ENCODE data around the gene TMX4. TPM values are rescaled to one million over a fixed set of nuclear protein-coding genes. Genes with fewer than 3 reads are reported as not detected.

Gene TMX4
- polyA plus RNA-seq, 1 experiment = 11.3 TPM

GRCh38 chr20:7985916-7986315 is 33.6 kb downstream of the TMX4 start:
- no peak overlapping the region for H3K4me3 ChIP-seq (ENCODE audit: low read depth, low read length)
- H3K27me3 ChIP-seq (ENCODE audit: control insufficient read depth, insufficient read depth, low read length) = no peaks in the 10 kb centered on the region
- no peak for TF ChIP-seq CTCF (IDR thresholded peaks at IDR 0.05; ENCODE audit: insufficient read depth, low read depth, low read length)
- POLR2A ChIA-PET = no interaction called here
- CTCF ChIA-PET = no interaction called here
- no peak for DNase-seq (ENCODE audit: low read depth)
- peaks cover 1% of the 10 kb centered on the region; the same call in 1 of the 2 replicates for H3K36me3 ChIP-seq (ENCODE audit: control insufficient read depth, insufficient read depth, low read length)

- POLR2A ChIA-PET = no interaction called here
- H3K4me3 ChIP-seq (ENCODE audit: low read depth, low read length) = no peak overlapping the region
- no peaks in the 10 kb centered on the region for H3K27me3 ChIP-seq (ENCODE audit: control insufficient read depth, insufficient read depth, low read length)
- CTCF ChIA-PET = interaction anchor here (0.9 to 3.1 kb wide), 3 partner anchors 11 to 738 kb away, joined by 4 to 11 read pairs (median 5); no protein-coding TSS in a partner anchor
- DNase-seq (ENCODE audit: low read depth) = no peak
- peaks cover 1% of the 10 kb centered on the region; the same call in 1 of the 2 replicates for H3K36me3 ChIP-seq (ENCODE audit: control insufficient read depth, insufficient read depth, low read length)
- no peak for TF ChIP-seq CTCF (IDR thresholded peaks at IDR 0.05; ENCODE audit: insufficient read depth, low read depth, low read length)
Measured at GRCh38 chr20:7984192-7984591, 35.4 kb downstream of the TMX4 start.

- no peak for TF ChIP-seq CTCF (IDR thresholded peaks at IDR 0.05; ENCODE audit: insufficient read depth, low read depth, low read length)
- no peak overlapping the region for H3K4me3 ChIP-seq (ENCODE audit: low read depth, low read length)
- H3K27me3 ChIP-seq (ENCODE audit: control insufficient read depth, insufficient read depth, low read length) = no peaks in the 10 kb centered on the region
- DNase-seq (ENCODE audit: low read depth) = no peak
- peaks cover 1% of the 10 kb centered on the region; the same call in 1 of the 2 replicates for H3K36me3 ChIP-seq (ENCODE audit: control insufficient read depth, insufficient read depth, low read length)
- POLR2A ChIA-PET = no interaction called here
- CTCF ChIA-PET = interaction anchor here (0.7 to 3.1 kb wide), 7 partner anchors 8 to 741 kb away, joined by 4 to 12 read pairs (median 10); no protein-coding TSS in a partner anchor
Measured at GRCh38 chr20:7981374-7981773, 38.2 kb downstream of the TMX4 start.

GRCh38 chr20:7980332-7981046 is 39.1 kb downstream of the TMX4 start:
- H3K27me3 ChIP-seq (ENCODE audit: control insufficient read depth, insufficient read depth, low read length) = no peaks in the 10 kb centered on the region
- POLR2A ChIA-PET = no interaction called here
- CTCF ChIA-PET = interaction anchor here (0.8 to 2.2 kb wide), 12 partner anchors 9 to 1428 kb away, joined by 3 to 23 read pairs (median 6); no protein-coding TSS in a partner anchor
- no peak for DNase-seq (ENCODE audit: low read depth)
- H3K36me3 ChIP-seq (ENCODE audit: control insufficient read depth, insufficient read depth, low read length) = peaks cover 1% of the 10 kb centered on the region; the same call in 1 of the 2 replicates
- TF ChIP-seq CTCF (IDR thresholded peaks at IDR 0.05; ENCODE audit: insufficient read depth, low read depth, low read length) = peak; percentile 61
- H3K4me3 ChIP-seq (ENCODE audit: low read depth, low read length) = no peak overlapping the region

GRCh38 chr20:7977709-7978108 is 41.9 kb downstream of the TMX4 start:
- H3K36me3 ChIP-seq (ENCODE audit: control insufficient read depth, insufficient read depth, low read length) = peaks cover 1% of the 10 kb centered on the region; the same call in 1 of the 2 replicates
- H3K27me3 ChIP-seq (ENCODE audit: control insufficient read depth, insufficient read depth, low read length) = no peaks in the 10 kb centered on the region
- no peak for TF ChIP-seq CTCF (IDR thresholded peaks at IDR 0.05; ENCODE audit: insufficient read depth, low read depth, low read length)
- DNase-seq (ENCODE audit: low read depth) = no peak
- CTCF ChIA-PET = interaction anchor here (0.6 kb wide), 1 partner anchor 21 kb away, joined by 3 read pairs; no protein-coding TSS in a partner anchor
- POLR2A ChIA-PET = no interaction called here
- no peak overlapping the region for H3K4me3 ChIP-seq (ENCODE audit: low read depth, low read length)
